Mesenchymal stem cell (in vitro differentiated cells and primary cell): ENCODE measurements around the gene CLHC1.

Experiments used
- DNase-seq: peaks from one replicate; pipeline ENCODE4 v3.0.0-alpha.2; 2013
- H2AFZ ChIP-seq: one replicate; pipeline ENCODE4 v1.6.1; 2013; ENCODE audit warnings: low read depth, mild to moderate bottlenecking, control low read depth, inconsistent platforms, low read length, moderate library complexity
- H2AK5ac ChIP-seq: 2 replicates; pipeline ENCODE4 v1.6.1; 2013; ENCODE audit warnings: low read length, moderate library complexity, mild to moderate bottlenecking, inconsistent platforms; ENCODE audit not compliant: severe bottlenecking
- H2BK120ac ChIP-seq: one replicate; pipeline ENCODE4 v1.6.1; 2013; ENCODE audit warnings: low read depth, mild to moderate bottlenecking, inconsistent platforms, low read length, moderate library complexity
- H2BK12ac ChIP-seq, 2 experiments: one replicate each; pipeline ENCODE4 v1.6.1; 2013; ENCODE audit warnings: inconsistent platforms in 2 of 2, low read length in 2 of 2, mild to moderate bottlenecking in 2 of 2, moderate library complexity in 2 of 2, control low read depth in 1 of 2
- H2BK15ac ChIP-seq: one replicate; pipeline ENCODE4 v1.6.1; 2013; ENCODE audit warnings: mild to moderate bottlenecking, low read depth, inconsistent platforms; ENCODE audit not compliant: poor library complexity, severe bottlenecking
- H2BK5ac ChIP-seq: 2 replicates; pipeline ENCODE4 v1.6.1; 2013; ENCODE audit warnings: low read depth, mild to moderate bottlenecking, low read length, control low read depth, inconsistent platforms; ENCODE audit not compliant: poor library complexity, severe bottlenecking
- H3K14ac ChIP-seq, 2 experiments: one replicate each; pipeline ENCODE4 v1.6.1; 2013; ENCODE audit warnings: inconsistent platforms in 2 of 2, low read length in 2 of 2, control low read depth in 1 of 2, mild to moderate bottlenecking in 1 of 2, moderate library complexity in 1 of 2
- H3K18ac ChIP-seq, 2 experiments: one replicate each; pipeline ENCODE4 v1.6.1; 2013; ENCODE audit warnings: inconsistent platforms in 2 of 2, low read length in 2 of 2, control low read depth in 1 of 2, low read depth in 1 of 2, mild to moderate bottlenecking in 1 of 2
- H3K23ac ChIP-seq, 2 experiments: one replicate each; pipeline ENCODE4 v1.6.1; 2013; ENCODE audit warnings: inconsistent platforms in 2 of 2, low read length in 2 of 2, mild to moderate bottlenecking in 2 of 2, moderate library complexity in 2 of 2, control low read depth in 1 of 2
- H3K27ac ChIP-seq: 2 replicates; pipeline ENCODE4 v1.5.1; 2013; ENCODE audit warnings: mild to moderate bottlenecking, moderate library complexity, low read length, control low read depth, inconsistent platforms; ENCODE audit not compliant: poor library complexity, severe bottlenecking
- H3K27me3 ChIP-seq, 2 experiments: 2 replicates each; pipeline versions ENCODE4 v1.6.1 to v1.7.0; 2013; ENCODE audit warnings: low read length in 2 of 2, mild to moderate bottlenecking in 2 of 2, moderate library complexity in 2 of 2, control low read depth in 1 of 2, inconsistent platforms in 1 of 2; ENCODE audit not compliant: control insufficient read depth in 1 of 2, insufficient read depth in 1 of 2
- H3K36me3 ChIP-seq, 2 experiments: 2 replicates each; pipeline versions ENCODE4 v1.6.1 to v1.7.0; 2013; ENCODE audit warnings: low read length in 2 of 2, control low read depth in 1 of 2, inconsistent platforms in 1 of 2, low read depth in 1 of 2, mild to moderate bottlenecking in 1 of 2; ENCODE audit not compliant: insufficient read depth in 2 of 2, control insufficient read depth in 1 of 2
- H3K4ac ChIP-seq, 2 experiments: one replicate each; pipeline ENCODE4 v1.6.1; 2013; ENCODE audit warnings: inconsistent platforms in 2 of 2, low read length in 2 of 2, mild to moderate bottlenecking in 2 of 2, moderate library complexity in 2 of 2, control low read depth in 1 of 2, low read depth in 1 of 2
- H3K4me1 ChIP-seq: 2 replicates; pipeline ENCODE4 v1.6.1; 2013; ENCODE audit warnings: low read depth, low read length, control low read depth; ENCODE audit not compliant: control insufficient read depth, insufficient read depth
- H3K4me2 ChIP-seq: 2 replicates; pipeline ENCODE4 v1.6.1; 2013; ENCODE audit warnings: low read length, mild to moderate bottlenecking, inconsistent platforms; ENCODE audit not compliant: poor library complexity, severe bottlenecking
- H3K4me3 ChIP-seq, 2 experiments: 2 replicates each; pipeline versions ENCODE4 v1.5.1 to v1.7.0; 2013; ENCODE audit warnings: low read length in 2 of 2, mild to moderate bottlenecking in 2 of 2, control low read depth in 1 of 2, low read depth in 1 of 2; ENCODE audit not compliant: insufficient read depth in 1 of 2
- H3K79me1 ChIP-seq: replicated peaks from 2 replicates; pipeline ENCODE4 v1.6.1; 2013; ENCODE audit warnings: mild to moderate bottlenecking, control low read depth, low read length, inconsistent platforms; ENCODE audit not compliant: poor library complexity, severe bottlenecking
- H3K9ac ChIP-seq: 2 replicates; pipeline ENCODE4 v1.7.0; 2013; ENCODE audit warnings: mild to moderate bottlenecking, low read length, moderate library complexity
- H3K9me3 ChIP-seq: 2 replicates; pipeline ENCODE4 v1.7.0; 2013; ENCODE audit warnings: mild to moderate bottlenecking, low read length; ENCODE audit not compliant: control insufficient read depth
- H4K8ac ChIP-seq: one replicate; pipeline ENCODE4 v1.6.1; 2013; ENCODE audit warnings: inconsistent platforms, mild to moderate bottlenecking, low read length, moderate library complexity
- H4K91ac ChIP-seq: one replicate; pipeline ENCODE4 v1.6.1; 2013; ENCODE audit warnings: mild to moderate bottlenecking, low read length, inconsistent platforms
- WGBS: methylation state at CpG from one replicate; pipeline ENCODE4 v1.1.7; 2013; ENCODE audit warnings: mixed read lengths; 5-methylcytosine and 5-hydroxymethylcytosine counted together

CLHC1 gene

DNA sequence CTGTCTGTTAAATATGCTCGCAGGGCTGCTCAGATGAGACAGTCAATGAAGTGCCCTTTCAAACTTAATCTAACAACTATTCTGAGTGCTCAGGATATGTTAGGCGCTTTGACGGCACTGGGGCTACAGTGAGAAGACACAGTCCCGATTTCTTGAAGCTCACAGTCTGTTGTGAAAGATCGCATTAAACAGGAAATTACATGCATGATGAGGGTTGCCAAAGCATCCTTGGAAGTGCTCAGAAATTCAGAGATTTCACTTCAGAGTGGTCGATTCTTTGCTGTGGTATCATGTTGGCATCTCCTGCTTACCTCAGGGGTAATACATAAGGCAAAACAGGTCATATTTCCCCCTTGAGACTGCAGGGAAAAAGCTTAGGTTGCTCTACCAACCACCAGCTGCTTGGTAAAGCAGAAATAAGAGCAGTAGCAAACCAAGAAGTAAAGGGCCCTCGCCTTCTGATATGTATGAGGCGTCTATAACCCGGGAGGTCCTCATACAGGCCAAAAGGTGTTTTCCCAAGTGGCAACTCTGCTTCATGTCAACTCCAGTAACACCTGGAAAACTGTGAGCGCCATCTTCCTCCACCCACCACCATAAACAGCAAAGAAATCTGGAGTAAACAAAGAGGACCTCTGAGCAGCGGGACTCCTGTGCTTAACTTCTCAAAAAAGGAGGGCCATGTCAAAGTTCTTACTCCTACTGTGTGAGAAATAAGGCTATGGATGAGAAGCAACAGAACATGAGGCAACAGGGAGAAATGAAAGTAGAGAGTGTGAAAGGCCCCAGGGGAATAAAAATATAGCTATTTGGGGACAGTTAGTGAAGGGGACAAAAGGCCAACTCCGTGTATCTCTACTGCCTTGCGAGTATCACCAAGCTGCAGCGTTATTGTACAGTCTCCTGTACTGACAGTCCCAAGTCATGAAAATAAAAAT is 79.3 kb downstream of the CLHC1 start:
- no peak overlapping the region for H2AFZ ChIP-seq
- H2BK15ac ChIP-seq = no peak overlapping the region
- H2BK5ac ChIP-seq = no peak overlapping the region
- H3K4me1 ChIP-seq = peaks cover 7% of the 10 kb centered on the region
- no peak overlapping the region for H3K4me3 ChIP-seq
- WGBS = 84% methylated on average over 12 of the region's 14 CpGs
- DNase-seq = peak; percentile 39
- H3K79me1 ChIP-seq = peaks cover 3% of the 10 kb centered on the region
- no peak overlapping the region for H3K18ac ChIP-seq
- no peak overlapping the region for H4K91ac ChIP-seq
- H3K27me3 ChIP-seq = no peaks in the 10 kb centered on the region
- H3K4me2 ChIP-seq = no peak overlapping the region
- no peak overlapping the region for H3K27ac ChIP-seq
- no peak overlapping the region for H2AK5ac ChIP-seq
- no peaks in the 10 kb centered on the region for H3K36me3 ChIP-seq
- no peaks in the 10 kb centered on the region for H3K9me3 ChIP-seq
- H3K23ac ChIP-seq = no peak overlapping the region
- H3K9ac ChIP-seq = no peak overlapping the region
- no peak overlapping the region for H2BK120ac ChIP-seq
- peak overlapping the region; percentile 2 to 51 for H2BK12ac ChIP-seq
- no peak overlapping the region for H3K14ac ChIP-seq
- H3K4ac ChIP-seq = peak overlapping the region in 1 of 2 experiments; percentile 20
- no peak overlapping the region for H4K8ac ChIP-seq

DNA sequence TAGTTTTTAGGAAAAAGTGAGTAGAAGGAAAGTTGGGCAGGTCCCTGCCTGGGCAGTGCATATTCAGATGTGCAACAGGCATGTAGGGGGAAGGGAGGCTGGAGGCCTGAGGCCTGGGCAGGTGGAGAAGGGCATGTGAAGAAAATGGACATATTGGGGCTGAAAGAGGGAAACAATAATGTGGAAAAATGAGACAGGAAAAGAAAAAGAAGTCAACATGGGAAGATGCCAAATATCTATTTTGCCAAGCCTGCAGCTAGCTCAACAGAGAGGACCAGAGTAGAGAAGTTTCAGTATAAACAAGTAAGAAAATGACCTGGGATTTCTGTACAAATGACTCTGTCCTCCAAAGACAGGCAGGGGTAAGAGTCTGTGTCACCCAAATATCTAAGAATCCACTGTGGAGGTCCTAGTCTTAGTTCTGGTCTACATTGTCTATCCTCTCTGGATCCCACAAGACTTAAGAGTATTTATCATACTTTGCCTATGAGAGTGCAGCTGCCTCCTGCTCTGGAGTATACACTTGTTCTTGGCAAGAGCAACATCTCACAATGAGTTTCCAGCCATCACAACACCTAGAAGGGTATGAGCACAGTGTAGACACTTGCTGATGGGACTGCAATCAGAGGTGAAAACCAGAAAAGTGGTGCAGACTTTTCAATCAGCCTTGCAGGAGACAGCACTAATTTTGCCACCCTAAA is 80.2 kb downstream of the CLHC1 start:
- Histone ChIP-seq H3K4ac (no peak overlapping the region), H2BK15ac (peak overlapping the region; percentile 68), H2BK12ac (peak overlapping the region in 1 of 2 experiments; percentile 78), H2AFZ (no peak overlapping the region), H4K91ac (no peak overlapping the region), H3K23ac (no peak overlapping the region), H3K4me3 (no peak overlapping the region), H3K9me3 (no peaks in the 10 kb centered on the region), H3K9ac (no peak overlapping the region), H4K8ac (no peak overlapping the region), H2BK120ac (no peak overlapping the region), H3K4me1 (peaks cover 4% of the 10 kb centered on the region), H3K27me3 (no peaks in the 10 kb centered on the region), H3K14ac (no peak overlapping the region), H3K18ac (peak overlapping the region in 1 of 2 experiments; percentile 45), H2BK5ac (no peak overlapping the region), H3K36me3 (no peaks in the 10 kb centered on the region), H3K79me1 (peaks cover 3% of the 10 kb centered on the region), H3K27ac (no peak overlapping the region), H2AK5ac (no peak overlapping the region), H3K4me2 (no peak overlapping the region)
- peak; percentile 46 for DNase-seq

DNA sequence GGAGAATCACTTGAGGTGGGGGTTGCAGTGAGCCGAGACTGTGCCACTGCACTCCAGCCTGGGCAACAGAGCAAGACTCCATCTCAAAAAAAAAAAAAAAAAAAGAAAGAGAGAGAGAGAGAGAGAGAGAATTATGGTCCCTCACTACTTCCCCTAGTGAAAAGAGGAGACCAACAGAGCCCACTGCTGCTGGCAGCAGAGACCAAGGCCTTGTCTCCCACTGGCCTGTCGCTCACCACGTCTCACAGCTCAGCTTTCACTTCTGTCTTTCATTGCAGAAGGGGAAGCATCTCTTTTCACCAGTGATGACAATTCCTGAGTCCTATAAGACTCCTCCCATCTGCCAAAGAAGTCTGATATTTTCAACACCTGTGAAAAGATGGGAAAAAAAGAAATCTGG is 81.3 kb downstream of the CLHC1 start:
- Histone ChIP-seq H3K4me3 (no peak overlapping the region), H3K14ac (no peak overlapping the region), H3K4me1 (peaks cover 4% of the 10 kb centered on the region), H3K23ac (no peak overlapping the region), H2BK12ac (peak overlapping the region in 1 of 2 experiments; percentile 26), H3K9ac (no peak overlapping the region), H3K27me3 (no peaks in the 10 kb centered on the region), H3K9me3 (no peaks in the 10 kb centered on the region), H3K4ac (no peak overlapping the region), H2AK5ac (no peak overlapping the region), H4K8ac (no peak overlapping the region), H3K27ac (no peak overlapping the region), H4K91ac (no peak overlapping the region), H3K18ac (no peak overlapping the region), H3K79me1 (peaks cover 3% of the 10 kb centered on the region), H3K36me3 (no peaks in the 10 kb centered on the region), H2BK15ac (no peak overlapping the region), H2BK5ac (no peak overlapping the region), H3K4me2 (no peak overlapping the region), H2AFZ (no peak overlapping the region), H2BK120ac (no peak overlapping the region)
- 96% methylated on average over 2 of the region's 3 CpGs for WGBS
- no peak for DNase-seq

DNA sequence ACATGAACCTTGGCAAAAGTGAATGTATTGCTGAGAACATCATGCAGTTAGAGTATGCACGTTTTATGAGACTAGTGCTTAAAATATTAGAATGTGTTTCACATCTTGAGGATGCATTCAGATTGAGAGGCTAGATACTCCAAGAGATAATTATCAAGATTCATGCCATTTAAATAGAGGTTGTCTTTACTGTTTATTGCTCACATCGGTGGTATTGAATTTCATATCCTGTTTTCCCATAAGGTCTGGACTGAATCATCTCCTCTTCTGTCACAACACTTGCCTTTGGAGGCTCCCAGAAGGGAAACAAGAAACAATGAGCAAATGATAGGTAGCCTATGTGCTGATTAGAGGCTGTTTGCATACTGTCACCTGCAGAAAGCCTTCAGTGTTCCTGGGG is 83.8 kb downstream of the CLHC1 start:
- Histone ChIP-seq H3K4me2 (no peak overlapping the region), H2BK5ac (no peak overlapping the region), H3K4ac (peak overlapping the region in 1 of 2 experiments; percentile 9), H2AK5ac (no peak overlapping the region), H4K8ac (no peak overlapping the region), H3K18ac (peak overlapping the region in 1 of 2 experiments; percentile 52), H3K4me1 (no peaks in the 10 kb centered on the region), H3K36me3 (no peaks in the 10 kb centered on the region), H2BK15ac (no peak overlapping the region), H3K14ac (no peak overlapping the region), H2BK120ac (no peak overlapping the region), H3K4me3 (no peak overlapping the region), H3K9me3 (no peaks in the 10 kb centered on the region), H3K79me1 (no peaks in the 10 kb centered on the region), H3K9ac (no peak overlapping the region), H3K27me3 (no peaks in the 10 kb centered on the region), H2AFZ (no peak overlapping the region), H3K27ac (no peak overlapping the region), H2BK12ac (peak overlapping the region in 1 of 2 experiments; percentile 2), H4K91ac (no peak overlapping the region), H3K23ac (no peak overlapping the region)
- peak; percentile 84 for DNase-seq
- 45% methylated on average over 1 of the region's 2 CpGs for WGBS
